GM12878 (cell line): ENCODE measurements around the gene RIOK1. TPM values are rescaled to one million over a fixed set of nuclear protein-coding genes. Genes with fewer than 3 reads are reported as not detected.
"Not testable (repeated sequence)": the region's sequence is repeated elsewhere in the genome, so short reads cannot be mapped to it uniquely, and the experiment has no call there.

Experiments used
- ATAC-seq: fragments of 200-7000 bp; cut with Tn5 transposase; 3 replicates; pipeline ENCODE4 v1.9.1; 2020; ENCODE audit warnings: mild to moderate bottlenecking, moderate library complexity
- BruUV-seq: library from RNA; stranded (reverse); fragments of 400-500 nt; replicated peaks from 2 replicates; lab custom pipeline; 2021; lab: Mats Ljungman, UMichigan
- CTCF ChIA-PET: fragments of 300-600 bp; sonication (Branson Sonifier 250); formaldehyde crosslinking; extraction: SDS; loops from one replicate; lab custom pipeline; 2021; ENCODE audit warnings: inconsistent platforms; lab: Yijun Ruan, JAX
- POLR2A ChIA-PET: fragments of 350-600 bp; formaldehyde crosslinking; extraction: SDS; loops from one replicate; lab custom pipeline; 2021; ENCODE audit warnings: inconsistent platforms; lab: Charles Lee
- RAD21 ChIA-PET: fragments of 300-600 bp; sonication (Branson Sonifier 250); formaldehyde crosslinking; loops from one replicate; lab custom pipeline; 2023; ENCODE audit warnings: antibody characterized with exemption; ENCODE audit not compliant: unreplicated experiment; lab: Charles Lee
- SMC1A ChIA-PET: fragments of 300-600 bp; sonication (Branson Sonifier 250); formaldehyde crosslinking; loops from one replicate; lab custom pipeline; 2023; ENCODE audit not compliant: unreplicated experiment, uncharacterized antibody; lab: Charles Lee
- DNase-seq: peaks from one replicate; pipeline ENCODE4 v3.0.0-alpha.2; 2011; ENCODE audit warnings: low read depth, low spot score
- FAIRE-seq: peaks from 3 replicates; lab custom pipeline; 2011; peaks lifted over from hg19 to GRCh38; lab: Jason Lieb, UNC
- H2AFZ ChIP-seq: 2 replicates; pipeline ENCODE4 v1.6.0; 2011; ENCODE audit warnings: low read depth, low read length, control low read depth; ENCODE audit not compliant: control insufficient read depth
- H3K27ac ChIP-seq: 2 replicates; pipeline ENCODE4 v1.5.1; 2011; ENCODE audit warnings: control low read depth; ENCODE audit not compliant: control insufficient read depth, insufficient read depth
- H3K27me3 ChIP-seq, 2 experiments: replicated peaks in 1 of 2; 2 replicates each; pipeline versions ENCODE4 v1.6.0 to v1.6.1; 2011; ENCODE audit warnings: low read length in 1 of 2; ENCODE audit not compliant: control insufficient read depth in 2 of 2, insufficient read depth in 2 of 2
- H3K36me3 ChIP-seq, 2 experiments: 2 replicates each; pipeline ENCODE4 v1.5.1; 2011; ENCODE audit warnings: low read length in 1 of 2; ENCODE audit not compliant: control insufficient read depth in 2 of 2, insufficient read depth in 2 of 2
- H3K4me1 ChIP-seq: 2 replicates; pipeline ENCODE4 v1.6.1; 2011; ENCODE audit warnings: mild to moderate bottlenecking, low read length, moderate library complexity, mixed read lengths; ENCODE audit not compliant: control insufficient read depth, insufficient read depth
- H3K4me2 ChIP-seq: 2 replicates; pipeline ENCODE4 v1.6.0; 2011; ENCODE audit warnings: control low read depth; ENCODE audit not compliant: control insufficient read depth, insufficient read depth
- H3K4me3 ChIP-seq: fragments of 200-600 bp; sonication (generic); 2 replicates; pipeline ENCODE4 v1.5.1; 2016
- H3K79me2 ChIP-seq: 2 replicates; pipeline ENCODE4 v1.6.0; 2011; ENCODE audit warnings: low read length; ENCODE audit not compliant: control insufficient read depth, insufficient read depth
- H3K9ac ChIP-seq: 2 replicates; pipeline ENCODE4 v1.8.0; 2011; ENCODE audit warnings: low read length, control low read depth, mixed read lengths; ENCODE audit not compliant: control insufficient read depth, insufficient read depth
- H3K9me3 ChIP-seq: replicated peaks from 3 replicates; pipeline ENCODE4 v1.5.1; 2011; ENCODE audit warnings: mild to moderate bottlenecking, low read length; ENCODE audit not compliant: control insufficient read depth, insufficient read depth
- H4K20me1 ChIP-seq: 2 replicates; pipeline ENCODE4 v1.6.0; 2011; ENCODE audit not compliant: control insufficient read depth, insufficient read depth
- ATF7 ChIP-seq: fragments of 450-650 bp; IDR thresholded peaks from 2 replicates; pipeline ENCODE4 v1.6.1; 2016; ENCODE audit warnings: low read depth, mild to moderate bottlenecking
- CHD4 ChIP-seq: fragments of 200-600 bp; sonication (generic); IDR thresholded peaks from 2 replicates; pipeline ENCODE4 v1.6.1; 2016; ENCODE audit warnings: mild to moderate bottlenecking
- HDGF ChIP-seq: fragments of 450-650 bp; IDR thresholded peaks from 2 replicates; pipeline ENCODE4 v1.6.1; 2016; ENCODE audit warnings: antibody characterized with exemption
- IRF5 ChIP-seq: fragments of 450-650 bp; IDR thresholded peaks from 2 replicates; pipeline ENCODE4 v1.6.1; 2017; ENCODE audit warnings: borderline replicate concordance
- PRDM15 ChIP-seq: fragments of 450-650 bp; formaldehyde crosslinking; IDR thresholded peaks from 2 replicates; pipeline ENCODE4 v1.4.0; 2020; ENCODE audit warnings: mild to moderate bottlenecking, moderate library complexity
- SIX5 ChIP-seq: IDR thresholded peaks from 2 replicates; pipeline ENCODE4 v1.6.1; 2011; ENCODE audit warnings: mild to moderate bottlenecking, low read depth, low read length, moderate library complexity; ENCODE audit not compliant: severe bottlenecking
- WRNIP1 ChIP-seq: IDR thresholded peaks from 2 replicates; pipeline ENCODE4 v1.6.1; 2011; ENCODE audit warnings: low read depth, low read length, improper control_type of control experiment, borderline replicate concordance
- ZBTB11 ChIP-seq: fragments of 450-650 bp; formaldehyde crosslinking; IDR thresholded peaks from 2 replicates; pipeline ENCODE4 v1.5.0; 2022; ENCODE audit warnings: mild to moderate bottlenecking, missing genetic modification characterization
- WGBS: methylation state at CpG from one replicate; pipeline ENCODE4 v1.1.6; 2016; ENCODE audit warnings: low lambda C conversion rate; ENCODE audit not compliant: insufficient replicate concordance, insufficient coverage; ENCODE audit errors: missing lambda C conversion rate; 5-methylcytosine and 5-hydroxymethylcytosine counted together
- in situ Hi-C: fragments of 300-500 bp; cut with MboI; formaldehyde crosslinking; loops from 9 replicates; pipeline ENCODE4 v1.14.3; 2018; ENCODE audit warnings: mixed read lengths
- intact Hi-C: fragments of 100-400 bp; cut with micrococcal nuclease; formaldehyde crosslinking; loops from one replicate; pipeline ENCODE4 v1.14.2; 2022; ENCODE audit not compliant: unreplicated experiment
- polyA plus RNA-seq, 11 experiments: library from polyadenylated mRNA; depleted of rRNA in 4 of 11; unstranded in 6 of 11; stranded (reverse) in 5 of 11; fragments of >200 nt; fragmentation: Nextera tagmentation in 4 of 11; fragmentation: Illumina TruSeq in 1 of 11; extraction: Ambion mirVana in 4 of 11; extraction: Trizol in 1 of 11; gene quantifications; 1 replicate in 1 of 11; 2 replicates in 10 of 11; pipeline versions ENCODE4 v1.2.1 to v1.2.3, GENCODE V29; 2011 to 2016; ENCODE audit warnings: inconsistent platforms in 2 of 11, missing spikeins in 2 of 11, low read depth in 1 of 11
- total RNA-seq, 4 experiments: library from RNA; depleted of rRNA in 3 of 4; stranded (reverse); fragments of >200 nt in 3 of 4; fragmentation: Illumina TruSeq in 1 of 4; extraction: Trizol in 1 of 4; gene quantifications; 2 replicates each; pipeline versions ENCODE4 v1.2.1 to v1.2.3, GENCODE V29; 2013 to 2021

Gene RIOK1
- total and polyA plus RNA-seq, 10 of the 15 experiments (the other 5 are each of a cell fraction or from before 2014, with no cell fraction given): 16.1 to 44.6 (median 33.7) TPM

GRCh38 chr6:7351916-7352315 is 37.7 kb upstream of the RIOK1 start:
- CTCF ChIA-PET: not testable (repeated sequence)

GRCh38 chr6:7367408-7367807 is 22.2 kb upstream of the RIOK1 start:
- DNase-seq: no peak
- no peak overlapping the region for H3K9ac ChIP-seq
- H3K9me3 ChIP-seq: no peaks in the 10 kb centered on the region
- BruUV-seq: no TSS peak
- H3K4me3 ChIP-seq: no peak overlapping the region
- H2AFZ ChIP-seq: no peak overlapping the region
- H4K20me1 ChIP-seq: no peaks in the 10 kb centered on the region
- ChIA-PET CTCF (no interaction called here), POLR2A (interaction anchor here (0.7 kb wide), 1 partner anchor 315 kb away, joined by 3 read pairs; no protein-coding TSS in a partner anchor), SMC1A (interaction anchor here (1.4 kb wide), 1 partner anchor 29 kb away, joined by 3 read pairs; no protein-coding TSS in a partner anchor), RAD21 (interaction anchor here (0.7 to 0.8 kb wide), 2 partner anchors 25 to 638 kb away, joined by 3 read pairs; no protein-coding TSS in a partner anchor)
- intact Hi-C loops: no loop called here
- no peaks in the 10 kb centered on the region for H3K36me3 ChIP-seq
- no peaks in the 10 kb centered on the region for H3K27me3 ChIP-seq
- H3K4me1 ChIP-seq: no peaks in the 10 kb centered on the region
- in situ Hi-C loops: no loop called here
- FAIRE-seq: no peak
- no peak overlapping the region for H3K4me2 ChIP-seq
- WGBS: 38% methylated on average over 7 of the region's 7 CpGs
- no peaks in the 10 kb centered on the region for H3K79me2 ChIP-seq
- ATAC-seq: no peak
- H3K27ac ChIP-seq: no peak overlapping the region
- TF ChIP-seq CHD4 (no peak), ATF7 (no peak), WRNIP1 (no peak), PRDM15 (CRISPR knock-in tag) (no peak), HDGF (no peak), SIX5 (no peak), IRF5 (no peak), ZBTB11 (CRISPR knock-in tag) (no peak)

More at GRCh38 chr6:7351916-7352315, 37.7 kb upstream of the RIOK1 start:
- H3K36me3 ChIP-seq, H3K27ac ChIP-seq, BruUV-seq, POLR2A ChIA-PET, H2AFZ ChIP-seq, H3K9me3 ChIP-seq, FAIRE-seq, ATAC-seq, H3K4me2 ChIP-seq, H3K9ac ChIP-seq, H4K20me1 ChIP-seq, SMC1A ChIA-PET, H3K4me3 ChIP-seq, H3K4me1 ChIP-seq, RAD21 ChIA-PET, H3K27me3 ChIP-seq, in situ Hi-C loops, intact Hi-C loops, DNase-seq, H3K79me2 ChIP-seq: not testable (repeated sequence)
- 0% methylated on average over 3 of the region's 3 CpGs for WGBS
